IMR-90 (cell line): Measurements from ENCODE around the gene HIRA. TPM values are rescaled to one million over a fixed set of nuclear protein-coding genes. Genes with fewer than 3 reads are reported as not detected.
A peak's percentile ranks its signal among the peaks of the same experiment; 100 is the strongest.

Experiments used
- ATAC-seq: fragments of 200-7000 bp; cut with Tn5 transposase; 2 replicates; pipeline ENCODE4 v1.9.1; 2020; ENCODE audit warnings: low read depth, mild to moderate bottlenecking, moderate library complexity
- BruUV-seq: library from RNA; stranded (reverse); fragments of 400-500 nt; replicated peaks from 2 replicates; lab custom pipeline; 2021; lab: Mats Ljungman, UMichigan
- CTCF ChIA-PET: fragments of 300-600 bp; formaldehyde crosslinking; extraction: SDS; loops from one replicate; lab custom pipeline; 2021; ENCODE audit warnings: antibody characterized with exemption; lab: Yijun Ruan, JAX
- POLR2A ChIA-PET: fragments of 300-600 bp; sonication (Branson Sonifier 250); formaldehyde crosslinking; loops from one replicate; lab custom pipeline; 2022; ENCODE audit warnings: antibody characterized with exemption; ENCODE audit not compliant: unreplicated experiment; lab: Charles Lee
- DNase-seq: peaks from one replicate; pipeline ENCODE4 v3.0.0; 2013
- H2AFZ ChIP-seq: replicated peaks from 2 replicates; pipeline ENCODE3; 2013; ENCODE audit warnings: low read length, mild to moderate bottlenecking; ENCODE audit not compliant: poor library complexity
- H2AK5ac ChIP-seq: 2 replicates; pipeline ENCODE4 v1.6.1; 2013; ENCODE audit warnings: low read depth, low read length, inconsistent platforms
- H2AK9ac ChIP-seq: replicated peaks from 2 replicates; pipeline ENCODE3; 2013; ENCODE audit warnings: mild to moderate bottlenecking, low read depth, low read length, moderate library complexity; ENCODE audit not compliant: poor library complexity
- H2BK120ac ChIP-seq: 2 replicates; pipeline ENCODE4 v1.6.1; 2013; ENCODE audit warnings: low read depth, low read length, inconsistent platforms
- H2BK15ac ChIP-seq: 3 replicates; pipeline ENCODE4 v1.6.1; 2013; ENCODE audit warnings: low read depth, low read length, inconsistent platforms
- H2BK20ac ChIP-seq: 2 replicates; pipeline ENCODE4 v1.6.1; 2013; ENCODE audit warnings: low read depth, mild to moderate bottlenecking, inconsistent platforms, low read length, moderate library complexity
- H2BK5ac ChIP-seq: 2 replicates; pipeline ENCODE4 v1.6.1; 2013; ENCODE audit warnings: mild to moderate bottlenecking, low read depth, low read length, inconsistent platforms; ENCODE audit not compliant: poor library complexity, severe bottlenecking
- H3K14ac ChIP-seq: replicated peaks from 2 replicates; pipeline ENCODE4 v1.6.1; 2013; ENCODE audit warnings: low read depth, low read length, inconsistent platforms
- H3K18ac ChIP-seq: 2 replicates; pipeline ENCODE4 v1.6.1; 2013; ENCODE audit warnings: low read depth, low read length, control low read depth
- H3K23ac ChIP-seq: 2 replicates; pipeline ENCODE4 v1.6.1; 2013; ENCODE audit warnings: low read depth, low read length, inconsistent platforms
- H3K27ac ChIP-seq: 2 replicates; pipeline ENCODE4 v1.5.1; 2013; ENCODE audit warnings: mild to moderate bottlenecking, control low read depth, low read length; ENCODE audit not compliant: insufficient read depth
- H3K27me3 ChIP-seq: 2 replicates; pipeline ENCODE4 v1.6.1; 2013; ENCODE audit warnings: low read length; ENCODE audit not compliant: control insufficient read depth, insufficient read depth
- H3K36me3 ChIP-seq: 2 replicates; pipeline ENCODE4 v1.6.1; 2013; ENCODE audit warnings: low read length, mixed read lengths; ENCODE audit not compliant: control insufficient read depth, insufficient read depth
- H3K4ac ChIP-seq: 2 replicates; pipeline ENCODE4 v1.6.1; 2013; ENCODE audit warnings: low read depth, low read length, inconsistent platforms
- H3K4me1 ChIP-seq: 2 replicates; pipeline ENCODE4 v1.6.1; 2013; ENCODE audit warnings: low read length, mixed read lengths; ENCODE audit not compliant: control insufficient read depth, insufficient read depth
- H3K4me2 ChIP-seq: 2 replicates; pipeline ENCODE4 v1.6.1; 2013; ENCODE audit warnings: low read depth, mild to moderate bottlenecking, control low read depth, low read length, moderate library complexity
- H3K4me3 ChIP-seq: 2 replicates; pipeline ENCODE4 v1.5.1; 2013; ENCODE audit warnings: low read depth, mild to moderate bottlenecking, control low read depth, low read length, moderate library complexity; ENCODE audit not compliant: insufficient read depth
- H3K56ac ChIP-seq: 2 replicates; pipeline ENCODE4 v1.6.1; 2013; ENCODE audit warnings: low read length, inconsistent platforms; ENCODE audit not compliant: insufficient read depth; ENCODE audit errors: extremely low read depth
- H3K79me1 ChIP-seq, 2 experiments: 2 replicates each; pipeline ENCODE4 v1.6.1; 2013; ENCODE audit warnings: low read length in 2 of 2, inconsistent platforms in 1 of 2, low read depth in 1 of 2
- H3K9ac ChIP-seq: 2 replicates; pipeline ENCODE4 v1.6.1; 2013; ENCODE audit warnings: low read depth, low read length, control low read depth
- H3K9me1 ChIP-seq: 2 replicates; pipeline ENCODE4 v1.6.1; 2013; ENCODE audit warnings: low read length, inconsistent platforms; ENCODE audit not compliant: insufficient read depth
- H3K9me3 ChIP-seq: 2 replicates; pipeline ENCODE4 v1.6.1; 2013; ENCODE audit warnings: low read length; ENCODE audit not compliant: control insufficient read depth, insufficient read depth
- H4K20me1 ChIP-seq: 2 replicates; pipeline ENCODE4 v1.6.1; 2013; ENCODE audit warnings: low read length, inconsistent platforms; ENCODE audit not compliant: insufficient read depth
- H4K5ac ChIP-seq: 2 replicates; pipeline ENCODE4 v1.6.1; 2013; ENCODE audit warnings: mild to moderate bottlenecking, low read depth, low read length, control low read depth
- H4K8ac ChIP-seq, 2 experiments: 2 replicates each; pipeline ENCODE4 v1.6.1; 2013; ENCODE audit warnings: low read depth in 2 of 2, low read length in 2 of 2, control low read depth in 1 of 2, inconsistent platforms in 1 of 2
- H4K91ac ChIP-seq: 2 replicates; pipeline ENCODE4 v1.6.1; 2013; ENCODE audit warnings: low read depth, low read length, inconsistent platforms; ENCODE audit not compliant: insufficient read depth
- BHLHE40 ChIP-seq: fragments of 150-350 bp; IDR thresholded peaks from 2 replicates; pipeline ENCODE4 v1.6.1; 2016; ENCODE audit warnings: mild to moderate bottlenecking, low read depth, low read length
- MAFK ChIP-seq: IDR thresholded peaks from 2 replicates; pipeline ENCODE4 v1.6.1; 2012; ENCODE audit warnings: low read depth, low read length, improper control_type of control experiment
- WGBS, 2 experiments: methylation state at CpG; one replicate each; pipeline versions ENCODE4 v1.1.5 to v1.1.7; 2013; ENCODE audit warnings: missing lambda C conversion rate in 2 of 2; ENCODE audit not compliant: insufficient read length in 1 of 2; ENCODE audit errors: extremely low coverage in 2 of 2; 5-methylcytosine and 5-hydroxymethylcytosine counted together
- dilution Hi-C: fragments of 300-500 bp; cut with HindIII; formaldehyde crosslinking; loops from one replicate; pipeline ENCODE4 v1.14.3; 2018; ENCODE audit warnings: low sequenced_read_pairs; ENCODE audit not compliant: unreplicated experiment
- in situ Hi-C: fragments of 300-500 bp; cut with MboI; formaldehyde crosslinking; loops from 3 replicates; pipeline ENCODE4 v1.14.3; 2019; ENCODE audit warnings: low sequenced_read_pairs, inconsistent platforms, mixed read lengths
- intact Hi-C: fragments of 100-400 bp; cut with micrococcal nuclease; formaldehyde crosslinking; loops from 2 replicates; pipeline ENCODE4 v1.10.0; 2022
- polyA plus RNA-seq, 3 experiments: library from polyadenylated mRNA; depleted of rRNA; stranded (reverse); fragments of >200 nt; gene quantifications; 2 replicates each; pipeline ENCODE4 v1.2.3, GENCODE V29; 2012; ENCODE audit warnings: low replicate concordance in 1 of 3
- total RNA-seq: library from RNA; depleted of rRNA; stranded (reverse); fragments of >200 nt; gene quantifications from 2 replicates; pipeline ENCODE4 v1.2.3, GENCODE V29; 2012

HIRA gene
- total and polyA plus RNA-seq, 2 of the 4 experiments (the other 2 are of a cell fraction) = 14.5 to 24.2 TPM

DNA sequence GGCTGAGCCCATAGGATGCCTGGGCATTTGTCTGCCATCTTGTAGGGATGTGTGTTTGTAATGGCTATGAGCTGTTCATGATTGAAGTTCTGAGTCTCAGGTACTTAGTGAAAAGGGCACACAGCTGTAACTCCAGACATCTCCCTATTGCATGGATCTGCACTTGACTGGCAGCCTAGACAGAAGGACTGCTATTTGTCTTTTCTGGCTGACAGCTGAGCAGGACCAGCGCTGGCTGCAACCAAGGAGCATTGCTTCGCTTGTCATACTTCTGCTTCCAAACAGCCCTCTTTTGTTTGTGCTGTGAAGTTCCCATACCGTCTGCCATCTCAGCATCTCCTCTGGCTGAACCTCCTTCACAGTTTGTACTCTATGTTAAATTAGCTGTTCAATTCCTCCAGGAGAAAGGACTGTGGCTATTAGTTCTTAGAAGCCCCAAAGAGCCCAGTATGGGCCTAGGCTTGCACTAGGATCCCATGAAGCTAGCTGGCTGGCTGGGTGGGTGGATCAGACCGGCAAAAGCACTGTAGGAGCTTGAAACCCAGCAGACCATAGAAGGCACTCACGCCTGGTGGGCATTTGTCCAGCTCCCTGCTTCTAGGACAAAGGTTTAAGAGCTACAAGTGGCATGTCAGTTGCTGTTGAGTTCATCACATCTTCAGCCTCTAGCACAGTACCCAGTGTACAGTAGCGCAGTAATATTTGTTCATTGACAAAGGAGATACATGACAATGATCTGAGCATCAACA lies 20.4 kb downstream of the HIRA start (continued):
- no peak for TF ChIP-seq MAFK

DNA sequence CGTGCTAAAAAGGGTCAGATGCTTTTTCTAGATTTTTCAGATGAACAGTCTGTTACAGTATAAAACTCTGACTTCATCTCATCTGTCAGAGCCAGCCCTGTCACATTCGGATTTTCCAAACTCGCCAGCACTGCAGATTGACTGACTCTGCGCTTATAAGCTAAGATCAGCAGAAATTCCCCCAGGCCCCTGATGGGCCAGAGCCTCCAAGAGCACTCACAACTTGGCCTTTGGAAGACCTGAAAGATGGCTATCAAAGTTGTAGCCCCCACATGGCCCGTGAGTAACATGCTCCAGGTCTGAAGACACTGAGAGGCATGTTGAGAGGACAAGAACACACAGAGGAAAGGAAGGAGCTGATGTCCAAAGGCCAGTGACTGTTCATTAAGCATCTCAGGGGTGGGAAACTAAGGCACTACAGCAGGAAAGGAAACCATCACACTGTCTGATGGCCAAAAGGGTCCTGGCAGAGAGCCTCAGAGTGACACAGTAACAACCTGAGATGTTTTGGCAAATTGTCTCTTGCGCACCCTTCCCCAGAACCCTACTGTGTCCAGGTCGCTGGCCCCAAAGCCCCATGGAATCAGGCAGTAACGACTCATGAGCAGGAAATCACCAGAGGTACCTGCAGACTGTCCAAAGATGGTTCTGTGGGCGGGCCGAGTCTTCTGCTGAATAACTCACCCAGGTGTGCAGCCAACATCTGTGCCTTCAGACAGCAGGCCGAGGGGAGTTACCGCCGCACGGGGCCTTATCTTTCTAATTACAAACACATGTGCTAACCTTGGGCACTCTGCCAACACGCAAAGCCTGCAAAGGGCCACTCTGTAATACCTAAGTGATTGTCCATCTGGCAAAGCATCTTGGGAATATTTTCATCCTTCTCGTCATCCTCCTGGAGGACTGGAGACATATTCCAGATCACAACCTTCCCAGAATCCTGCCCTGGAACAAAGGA lies 23.6 kb downstream of the HIRA start:
- Histone ChIP-seq H3K79me1 (peaks cover 44 to 65% of the 10 kb centered on the region in 2 experiments), H3K23ac (no peak overlapping the region), H4K20me1 (peaks cover 26% of the 10 kb centered on the region), H3K9me1 (peaks cover 19% of the 10 kb centered on the region), H3K4me3 (no peak overlapping the region), H4K5ac (no peak overlapping the region), H3K9me3 (no peaks in the 10 kb centered on the region), H2BK15ac (no peak overlapping the region), H3K9ac (no peak overlapping the region), H2AFZ (no peak overlapping the region), H3K27ac (no peak overlapping the region), H3K56ac (no peak overlapping the region), H3K18ac (no peak overlapping the region), H2BK120ac (no peak overlapping the region), H3K27me3 (no peaks in the 10 kb centered on the region), H3K4me2 (no peak overlapping the region), H3K4me1 (peaks cover 3% of the 10 kb centered on the region), H4K91ac (no peak overlapping the region), H2BK5ac (no peak overlapping the region), H3K14ac (no peak overlapping the region), H2AK9ac (no peak overlapping the region), H3K36me3 (peaks cover 38% of the 10 kb centered on the region), H3K4ac (no peak overlapping the region), H4K8ac (no peak overlapping the region), H2AK5ac (no peak overlapping the region), H2BK20ac (no peak overlapping the region)
- ChIA-PET POLR2A (no interaction called here), CTCF (no interaction called here)
- dilution Hi-C loops = no loop called here
- in situ Hi-C loops = no loop called here
- TF ChIP-seq BHLHE40 = no peak
- DNase-seq (peak; percentile 29), ATAC-seq (no peak)
- no TSS peak for BruUV-seq
- intact Hi-C loops = no loop called here
- 98% methylated on average over 8 of the region's 16 CpGs; no CpG with 5 or more reads in 1 of the 2 experiments for WGBS, 2 experiments
